Sciatic nerve (tissue), 2 donors: ENCODE data around the gene RHOH. TPM values are rescaled to one million over a fixed set of nuclear protein-coding genes. Genes with fewer than 3 reads are reported as not detected.

ENCODE experiments used
- ATAC-seq: fragments of 200-7000 bp; cut with Tn5 transposase; one replicate; pipeline ENCODE4 v1.9.1; 2020; ENCODE audit warnings: mild to moderate bottlenecking, moderate library complexity
- DNase-seq: peaks from one replicate; pipeline ENCODE4 v3.0.0-alpha.2; 2020; ENCODE audit warnings: low spot score
- intact Hi-C: fragments of 100-400 bp; cut with DNase I; formaldehyde crosslinking; loops from one replicate; pipeline ENCODE4 v1.14.2; 2022
- total RNA-seq: library from RNA; stranded (reverse); fragmentation: NEBNext Ultra II Directional; extraction: Animal tissue kit (Norgen Biotek cat#: 25700); gene quantifications from one replicate; pipeline ENCODE4 v1.2.1, GENCODE V29; 2021
- donor health status: DM: no; HTN: no; CAD: no.
- donor health status: DM: no; HTN: no; CAD: no.

The RHOH gene
- total RNA-seq, 1 donor from 2014 or later: 2.5 TPM

DNA sequence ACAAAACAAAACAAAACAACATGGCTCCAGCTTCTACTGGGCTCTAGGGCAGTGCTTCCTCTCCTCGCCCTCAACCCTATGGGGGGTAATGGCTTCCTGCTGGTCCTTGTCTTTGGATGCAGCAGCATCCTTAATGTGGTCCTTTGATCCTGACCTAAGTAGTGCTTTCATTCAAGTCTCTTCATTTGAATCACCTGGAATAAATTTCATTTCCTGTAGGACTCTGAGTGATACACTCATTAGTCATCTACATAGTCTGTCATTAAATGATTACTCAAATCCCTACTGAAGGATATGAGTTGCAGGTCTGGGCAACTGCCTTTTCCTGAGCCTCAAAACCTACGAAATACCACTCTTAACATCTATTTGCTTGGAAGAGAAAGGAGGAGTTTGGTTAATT is 54.5 kb downstream of the RHOH start:
- intact Hi-C loops: no loop called here
- ATAC-seq: no peak
- DNase-seq: no peak

- ATAC-seq (no peak), DNase-seq (no peak)
- intact Hi-C loops: no loop called here
These were observed 57.1 kb downstream of the RHOH start for GRCh38 chr4:40253906-40254305.

DNA sequence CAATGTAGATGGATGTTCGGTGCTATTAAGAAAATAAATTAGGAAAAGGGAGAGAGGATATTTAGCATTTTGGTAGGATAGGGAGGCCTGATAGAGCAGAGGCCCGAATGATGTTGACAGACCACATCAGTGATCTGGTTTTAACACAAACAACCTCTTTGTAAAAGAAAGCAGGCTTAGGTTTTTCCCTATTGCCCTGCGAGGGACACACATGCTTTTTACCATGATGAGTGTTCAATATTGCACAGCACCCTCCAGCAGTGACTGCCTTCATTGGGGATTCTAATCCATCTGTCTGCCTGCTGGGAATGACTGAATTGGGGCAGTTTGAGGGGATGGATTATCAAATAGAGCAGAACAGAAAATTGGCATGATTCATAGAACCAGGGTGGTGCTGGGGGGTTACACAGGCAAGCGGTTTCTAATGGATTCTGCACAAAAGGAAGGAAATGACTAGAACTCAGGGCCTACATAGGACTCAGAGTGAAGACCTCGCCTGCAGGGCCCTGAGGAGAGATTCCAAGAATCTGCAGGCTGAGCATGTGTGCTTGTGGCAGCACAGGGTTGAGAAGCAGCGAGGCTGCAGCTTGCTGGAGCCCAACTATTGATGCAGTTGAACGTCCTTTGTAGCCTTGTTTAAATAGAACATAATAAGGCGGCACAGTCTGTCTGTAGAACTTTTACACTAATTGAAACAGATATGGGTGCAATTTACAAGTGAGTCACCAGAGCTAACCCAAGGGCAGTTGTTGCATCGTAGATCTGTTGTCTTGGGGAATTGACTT is 58.0 kb downstream of the RHOH start:
- intact Hi-C loops: no loop called here
- no peak for DNase-seq
- ATAC-seq: no peak

GRCh38 chr4:40255393-40256281 is 58.8 kb downstream of the RHOH start:
- intact Hi-C loops: no loop called here
- ATAC-seq (peak; percentile 71), DNase-seq (no peak)

GRCh38 chr4:40256329-40256728 is 59.5 kb downstream of the RHOH start:
- no peak for DNase-seq
- ATAC-seq: no peak
- intact Hi-C loops: no loop called here

- intact Hi-C loops: no loop called here
- DNase-seq (no peak), ATAC-seq (no peak)
These were observed 60.0 kb downstream of the RHOH start for GRCh38 chr4:40256817-40257216.

GRCh38 chr4:40258627-40259026 is 61.8 kb downstream of the RHOH start:
- intact Hi-C loops: no loop called here
- DNase-seq (no peak), ATAC-seq (no peak)

- intact Hi-C loops: no loop called here
- DNase-seq (no peak), ATAC-seq (no peak)
These were observed 64.6 kb downstream of the RHOH start for GRCh38 chr4:40261231-40262076.

DNA sequence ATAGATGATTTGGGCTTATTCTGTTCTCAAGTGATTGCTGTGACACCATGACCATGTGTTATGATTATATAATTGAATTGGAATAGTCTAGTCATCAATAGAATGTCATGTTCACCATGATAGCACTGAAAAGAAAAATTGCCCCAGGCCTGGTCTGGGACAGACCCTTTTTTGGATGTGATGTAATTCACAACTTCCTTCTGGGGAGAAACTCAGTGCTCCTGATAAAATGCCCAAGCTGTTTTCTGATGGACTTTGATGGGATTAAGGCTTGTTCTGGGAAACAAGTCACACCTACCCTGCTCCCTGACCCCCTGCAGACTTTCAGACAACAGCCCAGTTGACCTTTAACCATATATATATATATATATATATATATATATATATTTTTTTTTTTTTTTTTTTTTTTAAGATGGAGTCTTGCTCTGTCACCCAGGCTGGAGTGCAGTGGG is 65.3 kb downstream of the RHOH start:
- no peak for ATAC-seq
- intact Hi-C loops: no loop called here
- no peak for DNase-seq

DNA sequence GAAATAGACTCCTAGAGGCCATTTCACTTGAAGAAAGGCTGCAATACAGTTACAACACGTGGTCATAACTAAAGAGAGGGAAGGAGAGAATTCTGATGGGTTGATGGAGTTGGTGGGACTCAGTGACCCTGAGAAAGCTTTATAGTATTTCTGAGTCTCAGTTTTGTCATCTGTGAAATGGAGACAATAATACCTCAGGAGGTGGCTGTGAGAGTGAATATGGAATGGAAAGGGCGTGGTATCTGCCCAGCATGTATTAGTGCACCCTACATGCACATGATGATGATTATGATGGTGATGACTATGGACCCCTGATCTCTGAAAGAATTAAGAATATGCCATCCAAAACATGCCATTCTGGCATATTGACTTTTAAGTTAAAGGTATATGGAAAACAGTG is 66.0 kb downstream of the RHOH start:
- no peak for ATAC-seq
- intact Hi-C loops: no loop called here
- DNase-seq: no peak

DNA sequence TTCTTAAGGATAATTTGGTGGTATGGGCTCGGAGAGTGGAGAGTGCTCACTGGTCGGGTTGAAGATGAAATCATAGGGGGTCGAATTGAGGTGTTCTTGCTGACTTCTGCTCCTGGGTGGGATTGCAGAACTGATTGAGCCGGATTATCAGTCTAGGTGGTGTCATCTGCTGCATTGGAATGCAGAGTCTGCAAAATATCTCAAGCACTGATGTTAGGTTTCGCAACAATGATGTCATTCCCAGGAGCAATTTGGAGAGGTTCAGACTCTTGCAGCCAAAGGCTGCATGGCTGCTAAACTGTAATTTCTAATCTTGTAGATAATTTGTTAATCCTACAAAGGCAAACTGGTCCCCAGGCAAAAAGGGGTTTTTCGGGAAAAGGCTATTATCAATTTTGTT is 67.7 kb downstream of the RHOH start:
- DNase-seq (no peak), ATAC-seq (peak; percentile 61)
- intact Hi-C loops: no loop called here

DNA sequence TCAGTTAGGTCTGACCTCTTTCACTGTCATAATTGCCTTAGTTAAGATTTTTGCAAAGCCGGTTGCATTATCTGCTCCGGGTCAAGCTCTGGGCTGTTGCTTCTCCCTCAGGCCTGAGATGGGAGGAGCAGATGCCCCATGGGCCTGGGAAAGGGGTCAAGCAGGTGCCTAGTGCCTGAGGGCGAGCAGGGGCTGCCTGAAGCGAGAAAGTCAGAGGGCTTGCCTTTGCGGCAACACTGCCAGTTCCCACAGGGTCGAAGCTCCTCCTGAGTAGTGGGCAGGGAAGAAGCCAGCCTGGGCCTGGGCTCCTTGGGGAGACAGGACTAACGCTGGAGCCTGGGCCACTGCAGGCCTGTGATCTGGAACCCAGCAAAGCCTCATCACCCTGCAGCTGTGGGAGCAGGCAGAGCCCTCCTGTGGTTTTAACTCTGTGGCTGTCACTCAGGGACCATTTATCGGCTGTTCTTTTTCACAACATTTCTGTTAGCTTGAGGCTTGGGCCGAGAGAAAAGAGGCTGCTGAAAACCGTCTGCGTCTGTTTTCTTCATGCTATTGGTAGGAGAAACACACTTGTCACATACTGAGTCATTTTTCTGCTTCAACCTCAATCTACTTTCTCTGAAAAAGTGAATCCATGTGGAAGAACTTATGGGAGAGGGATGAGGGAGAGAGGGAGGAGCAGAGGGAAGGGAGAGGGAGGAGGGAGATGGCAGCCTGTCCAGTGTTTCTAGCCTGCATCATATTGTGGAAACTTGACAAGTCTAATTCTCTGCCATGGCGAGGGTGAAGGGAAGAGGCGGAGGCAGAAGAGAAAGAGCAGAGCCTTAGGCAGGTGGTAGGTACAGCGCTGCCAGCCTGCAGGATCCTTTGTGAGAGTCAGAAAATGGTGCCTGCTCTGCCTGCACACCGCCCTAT is 68.4 kb downstream of the RHOH start:
- ATAC-seq: no peak
- DNase-seq: no peak
- intact Hi-C loops: no loop called here

DNA sequence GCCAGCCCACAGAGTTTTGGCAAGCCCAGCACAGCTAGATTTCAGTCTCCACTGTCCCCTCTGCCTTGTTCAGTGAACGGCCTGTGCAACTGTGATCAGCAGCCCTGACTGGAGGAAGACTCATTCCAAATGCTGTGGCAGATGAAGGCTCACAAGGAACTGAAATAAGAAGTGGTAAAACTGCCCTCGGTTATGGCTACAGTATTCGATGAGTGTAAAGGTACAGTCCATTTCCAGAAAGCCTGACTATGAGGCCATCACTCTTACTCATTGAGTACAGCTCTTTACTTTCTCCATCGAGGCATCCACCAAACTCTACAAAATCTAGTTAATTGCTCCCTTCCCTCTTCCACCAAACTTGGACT is 69.1 kb downstream of the RHOH start:
- intact Hi-C loops: no loop called here
- no peak for DNase-seq
- ATAC-seq: no peak

GRCh38 chr4:40269133-40269532 is 72.3 kb downstream of the RHOH start:
- ATAC-seq (no peak), DNase-seq (no peak)
- intact Hi-C loops: no loop called here

DNA sequence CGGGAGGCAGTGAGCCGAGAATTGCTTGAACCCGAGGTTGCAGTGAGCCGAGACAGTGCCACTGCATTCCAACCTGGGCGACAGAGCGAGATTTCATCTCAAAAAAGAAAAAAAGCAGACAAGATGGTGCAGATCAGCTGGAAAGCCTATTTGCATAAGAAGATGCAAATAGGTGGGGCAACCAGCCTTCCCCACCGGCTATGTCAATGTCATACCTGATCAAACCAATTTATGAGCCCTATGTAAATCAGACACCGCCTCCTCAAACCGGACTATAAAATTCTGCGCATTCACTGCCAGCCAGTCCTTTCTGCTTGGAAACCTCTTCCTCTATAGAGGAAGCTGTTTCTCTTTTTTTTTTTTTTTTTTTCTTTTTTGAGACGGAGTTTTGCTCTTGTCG is 73.8 kb downstream of the RHOH start:
- DNase-seq: no peak
- intact Hi-C loops: no loop called here
- ATAC-seq: no peak

DNA sequence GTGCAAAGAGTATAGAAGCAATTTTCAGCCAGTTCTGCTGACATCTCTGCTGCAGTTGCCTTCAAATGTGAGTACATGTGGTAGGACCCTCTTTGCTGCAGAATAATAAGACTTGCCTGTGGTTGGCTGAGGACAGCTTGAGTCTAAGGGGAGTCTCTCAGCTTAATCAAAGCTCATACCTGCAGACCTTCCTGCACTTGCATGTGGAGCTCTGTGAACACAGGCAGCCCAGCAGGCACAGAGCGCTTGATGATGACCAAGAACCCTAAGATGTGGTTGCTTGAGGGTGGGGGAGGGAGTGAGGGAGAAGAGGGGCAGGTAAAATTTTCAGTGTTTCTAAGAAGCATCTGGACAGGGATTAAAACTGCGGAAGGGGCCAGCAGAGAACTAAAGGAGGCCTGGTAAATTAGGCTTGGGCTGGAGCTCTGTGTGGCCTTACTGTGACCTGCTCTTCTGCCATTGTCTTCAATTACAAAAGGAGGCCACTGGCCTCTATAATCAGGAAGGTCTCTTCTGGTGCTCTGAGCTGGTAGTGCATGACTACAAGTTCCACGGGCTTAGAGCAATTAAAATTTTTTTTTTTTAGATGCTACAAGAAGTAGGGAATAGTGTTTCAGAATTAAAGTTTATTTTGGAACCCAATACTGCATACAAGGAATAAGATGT is 78.4 kb downstream of the RHOH start:
- intact Hi-C loops: no loop called here
- DNase-seq (no peak), ATAC-seq (no peak)

DNA sequence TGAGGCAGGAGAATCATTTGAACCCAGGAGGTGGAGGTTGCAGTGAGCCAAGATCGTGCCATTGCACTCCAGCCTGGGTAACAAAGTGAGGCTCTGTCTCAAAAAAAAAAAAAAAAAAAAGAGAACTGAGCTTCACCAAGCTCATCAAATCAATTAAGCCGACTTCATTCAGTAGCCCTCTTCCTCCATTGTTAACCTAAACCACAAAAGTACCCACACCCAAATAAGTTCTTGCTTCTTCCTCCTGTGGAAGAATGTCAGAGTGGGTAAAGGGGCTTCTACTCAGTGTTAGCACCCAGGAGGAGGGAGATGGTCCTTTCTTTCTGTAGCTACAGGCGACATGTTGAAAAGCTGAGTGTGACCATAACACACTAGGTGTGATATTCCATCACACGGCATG is 79.7 kb downstream of the RHOH start:
- DNase-seq: no peak
- intact Hi-C loops: no loop called here
- no peak for ATAC-seq

DNA sequence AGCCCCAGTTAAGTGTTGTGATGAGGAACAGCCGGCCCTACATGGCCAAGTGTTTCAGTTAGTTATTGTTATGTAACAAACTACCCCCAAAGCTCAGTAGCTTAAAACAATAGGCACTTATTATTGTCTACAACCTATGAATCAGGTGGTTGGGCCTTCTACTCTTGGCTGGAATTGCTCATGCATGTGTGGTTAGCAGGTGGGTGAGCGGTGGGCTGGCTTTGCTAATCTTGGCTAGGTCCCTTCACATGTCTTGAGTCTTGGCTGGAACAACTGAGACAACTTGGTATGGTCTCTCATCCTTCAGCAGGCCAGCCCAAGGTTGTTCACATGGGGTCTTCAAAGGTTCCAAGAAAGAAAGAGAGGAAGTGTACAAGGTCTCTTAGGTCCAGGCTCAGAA is 83.8 kb downstream of the RHOH start:
- intact Hi-C loops: no loop called here
- DNase-seq: no peak
- no peak for ATAC-seq
